H9 (cell line): ENCODE data around the gene ATP5F1B. TPM values are rescaled to one million over a fixed set of nuclear protein-coding genes. Genes with fewer than 3 reads are reported as not detected.

ENCODE experiments used
- DNase-seq: peaks from one replicate; pipeline ENCODE4 v3.0.0-alpha.2; 2017
- H2AFZ ChIP-seq: one replicate; pipeline ENCODE4 v1.6.1; 2013; ENCODE audit warnings: mild to moderate bottlenecking, low read length, control low read depth, moderate library complexity
- H2AK5ac ChIP-seq: 2 replicates; pipeline ENCODE4 v1.6.1; 2013; ENCODE audit warnings: low read length, control low read depth, mixed read lengths; ENCODE audit not compliant: insufficient read length
- H2BK120ac ChIP-seq: one replicate; pipeline ENCODE4 v1.6.1; 2013; ENCODE audit warnings: low read depth, mild to moderate bottlenecking, low read length, control low read depth, inconsistent platforms; ENCODE audit not compliant: poor library complexity, severe bottlenecking
- H2BK12ac ChIP-seq: 2 replicates; pipeline ENCODE4 v1.6.1; 2013; ENCODE audit warnings: low read length, control low read depth, mixed read lengths, low read depth; ENCODE audit not compliant: insufficient read length
- H2BK15ac ChIP-seq: 2 replicates; pipeline ENCODE4 v1.6.1; 2013; ENCODE audit warnings: low read depth, low read length, control low read depth
- H2BK20ac ChIP-seq: one replicate; pipeline ENCODE4 v1.6.1; 2013; ENCODE audit warnings: low read depth, mild to moderate bottlenecking, low read length, control low read depth, inconsistent platforms; ENCODE audit not compliant: poor library complexity, severe bottlenecking
- H2BK5ac ChIP-seq: 2 replicates; pipeline ENCODE4 v1.6.1; 2013; ENCODE audit warnings: low read length, control low read depth, mixed read lengths; ENCODE audit not compliant: insufficient read length
- H3K14ac ChIP-seq: 2 replicates; pipeline ENCODE4 v1.6.1; 2013; ENCODE audit warnings: low read length, control low read depth; ENCODE audit not compliant: insufficient read depth
- H3K18ac ChIP-seq: 2 replicates; pipeline ENCODE4 v1.6.1; 2013; ENCODE audit warnings: low read depth, mild to moderate bottlenecking, mixed read lengths, low read length, control low read depth; ENCODE audit not compliant: insufficient read length
- H3K23ac ChIP-seq: 2 replicates; pipeline ENCODE4 v1.6.1; 2013; ENCODE audit warnings: low read length, control low read depth, mixed read lengths, low read depth; ENCODE audit not compliant: insufficient read length
- H3K23me2 ChIP-seq: 2 replicates; pipeline ENCODE4 v1.6.1; 2013; ENCODE audit warnings: low read depth, mild to moderate bottlenecking, mixed read lengths, low read length, control low read depth; ENCODE audit not compliant: insufficient read length, poor library complexity, severe bottlenecking
- H3K27ac ChIP-seq: 2 replicates; pipeline ENCODE4 v1.5.1; 2013; ENCODE audit warnings: low read length, control low read depth, mixed read lengths, low read depth; ENCODE audit not compliant: insufficient read length
- H3K27me3 ChIP-seq: 2 replicates; pipeline ENCODE4 v1.6.1; 2013; ENCODE audit warnings: low read length, control low read depth, inconsistent platforms; ENCODE audit not compliant: insufficient read depth
- H3K4ac ChIP-seq: 2 replicates; pipeline ENCODE4 v1.6.1; 2013; ENCODE audit warnings: low read depth, mild to moderate bottlenecking, control low read depth, inconsistent platforms, low read length, moderate library complexity
- H3K4me1 ChIP-seq: 2 replicates; pipeline ENCODE4 v1.6.1; 2013; ENCODE audit warnings: low read length, control low read depth, inconsistent platforms; ENCODE audit not compliant: insufficient read depth
- H3K4me2 ChIP-seq: 2 replicates; pipeline ENCODE4 v1.6.1; 2013; ENCODE audit warnings: low read length, control low read depth, mixed read lengths; ENCODE audit not compliant: insufficient read length, insufficient read depth
- H3K56ac ChIP-seq: 2 replicates; pipeline ENCODE4 v1.6.1; 2013; ENCODE audit warnings: low read depth, mild to moderate bottlenecking, mixed read lengths, low read length, control low read depth; ENCODE audit not compliant: insufficient read length
- H3K79me1 ChIP-seq: 2 replicates; pipeline ENCODE4 v1.6.1; 2013; ENCODE audit warnings: low read depth, mild to moderate bottlenecking, moderate library complexity, low read length, control low read depth, inconsistent platforms; ENCODE audit not compliant: insufficient read depth, poor library complexity, severe bottlenecking
- H3K79me2 ChIP-seq: 2 replicates; pipeline ENCODE4 v1.6.1; 2013; ENCODE audit warnings: low read length, control low read depth, inconsistent platforms; ENCODE audit not compliant: insufficient read depth
- H3K9ac ChIP-seq: 2 replicates; pipeline ENCODE4 v1.6.1; 2013; ENCODE audit warnings: low read length, control low read depth, mixed read lengths; ENCODE audit not compliant: insufficient read length; ENCODE audit errors: extremely low read depth
- H3K9me3 ChIP-seq: one replicate; pipeline ENCODE4 v1.6.1; 2013; ENCODE audit warnings: low read depth, low read length, inconsistent platforms; ENCODE audit not compliant: control insufficient read depth
- H3T11ph ChIP-seq: one replicate; pipeline ENCODE4 v1.6.1; 2013; ENCODE audit warnings: mild to moderate bottlenecking, low read length, control low read depth, inconsistent platforms
- H4K20me1 ChIP-seq: one replicate; pipeline ENCODE4 v1.6.1; 2013; ENCODE audit not compliant: control insufficient read depth, insufficient read length, insufficient read depth
- H4K5ac ChIP-seq: 2 replicates; pipeline ENCODE4 v1.6.1; 2013; ENCODE audit warnings: low read depth, mild to moderate bottlenecking, mixed read lengths, low read length, control low read depth; ENCODE audit not compliant: insufficient read length
- H4K8ac ChIP-seq: replicated peaks from 2 replicates; pipeline ENCODE4 v1.6.1; 2013; ENCODE audit warnings: low read length, control low read depth, mixed read lengths, low read depth; ENCODE audit not compliant: insufficient read length
- H4K91ac ChIP-seq: 2 replicates; pipeline ENCODE4 v1.6.1; 2013; ENCODE audit warnings: low read depth, mild to moderate bottlenecking, moderate library complexity, mixed read lengths, low read length, control low read depth; ENCODE audit not compliant: insufficient read length
- H3K27ac Mint-ChIP-seq, 3 experiments: 2 replicates in 2 of 3; 3 replicates in 1 of 3; pipeline ENCODE4 v1.8.0; 2020 to 2021; ENCODE audit warnings: mixed read lengths in 3 of 3, mild to moderate bottlenecking in 1 of 3, moderate library complexity in 1 of 3
- H3K27me3 Mint-ChIP-seq: 2 replicates; pipeline ENCODE4 v1.8.0; 2021; ENCODE audit warnings: low read depth, mild to moderate bottlenecking, moderate library complexity, mixed read lengths
- H3K36me3 Mint-ChIP-seq, 3 experiments: 2 replicates in 2 of 3; 3 replicates in 1 of 3; pipeline ENCODE4 v1.8.0; 2020 to 2021; ENCODE audit warnings: low read depth in 3 of 3, mixed read lengths in 3 of 3; ENCODE audit not compliant: insufficient read depth in 1 of 3
- H3K4me1 Mint-ChIP-seq, 2 experiments: 2 replicates each; pipeline ENCODE4 v1.8.0; 2020; ENCODE audit warnings: mixed read lengths in 2 of 2
- H3K4me3 Mint-ChIP-seq, 2 experiments: 2 replicates in 1 of 2; 3 replicates in 1 of 2; pipeline ENCODE4 v1.8.0; 2020 to 2021; ENCODE audit warnings: mild to moderate bottlenecking in 2 of 2, mixed read lengths in 2 of 2, moderate library complexity in 1 of 2
- H3K9me3 Mint-ChIP-seq, 2 experiments: 2 replicates in 1 of 2; 3 replicates in 1 of 2; pipeline ENCODE4 v1.8.0; 2020; ENCODE audit warnings: mild to moderate bottlenecking in 2 of 2, mixed read lengths in 2 of 2, moderate library complexity in 1 of 2
- WGBS: extraction: QIAGEN DNeasy Blood & Tissue Kit; methylation state at CpG from one replicate; pipeline ENCODE4 v1.1.7; 2013; ENCODE audit warnings: missing lambda C conversion rate, low lambda C conversion rate, mixed read lengths; ENCODE audit not compliant: insufficient read length; ENCODE audit errors: extremely low coverage; 5-methylcytosine and 5-hydroxymethylcytosine counted together
- total RNA-seq: library from RNA; stranded (reverse); gene quantifications from 2 replicates; pipeline ENCODE4 v1.2.1, GENCODE V29; 2021
- TF ChIP-seq, protein P1 (sequence below): fragments of 200-600 bp; sonication (generic); conservative IDR thresholded peaks from 3 replicates; pipeline ENCODE4 v1.8.0; 2021; ENCODE audit warnings: antibody characterized with exemption, mild to moderate bottlenecking

The ATP5F1B gene
- total RNA-seq, 1 experiment from 2014 or later = 927 TPM

DNA sequence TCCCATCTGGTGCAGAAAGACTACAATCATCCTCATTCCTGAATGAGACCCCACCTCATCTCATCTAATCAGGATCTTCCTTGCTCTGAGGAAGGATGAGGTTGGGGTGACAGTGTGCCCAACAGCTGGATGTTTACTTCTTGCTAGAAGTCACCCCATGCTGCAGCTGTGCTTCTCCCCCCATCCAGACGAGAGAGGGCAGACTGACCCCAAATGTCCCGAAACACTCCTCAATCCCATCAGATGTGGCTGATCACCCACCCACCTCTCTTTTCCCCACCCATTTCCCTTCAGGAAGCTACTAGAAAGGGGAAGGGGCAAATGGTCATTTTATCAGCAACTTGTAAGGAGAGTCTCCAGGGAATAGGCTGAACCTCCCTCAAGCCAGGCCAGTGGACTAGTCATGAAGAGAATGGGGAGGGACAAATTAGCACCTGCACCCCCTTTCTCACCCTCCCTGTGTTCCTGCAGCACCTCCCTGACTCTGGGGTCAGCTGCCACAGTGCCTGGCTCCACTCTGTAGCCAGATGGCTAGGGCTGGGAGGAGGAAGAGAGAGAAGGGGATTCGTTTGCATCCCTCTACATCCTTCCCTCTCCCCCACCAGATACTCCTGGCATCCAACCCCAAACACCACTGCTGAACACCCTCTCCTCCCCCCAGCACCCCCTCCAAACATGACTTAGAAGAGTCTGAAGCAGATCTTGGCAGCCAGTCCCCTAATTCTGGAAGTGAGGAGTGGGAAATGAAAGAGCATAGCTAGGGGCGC, 12.9 kb downstream of the ATP5F1B start:
- TF ChIP-seq, protein P1, sequence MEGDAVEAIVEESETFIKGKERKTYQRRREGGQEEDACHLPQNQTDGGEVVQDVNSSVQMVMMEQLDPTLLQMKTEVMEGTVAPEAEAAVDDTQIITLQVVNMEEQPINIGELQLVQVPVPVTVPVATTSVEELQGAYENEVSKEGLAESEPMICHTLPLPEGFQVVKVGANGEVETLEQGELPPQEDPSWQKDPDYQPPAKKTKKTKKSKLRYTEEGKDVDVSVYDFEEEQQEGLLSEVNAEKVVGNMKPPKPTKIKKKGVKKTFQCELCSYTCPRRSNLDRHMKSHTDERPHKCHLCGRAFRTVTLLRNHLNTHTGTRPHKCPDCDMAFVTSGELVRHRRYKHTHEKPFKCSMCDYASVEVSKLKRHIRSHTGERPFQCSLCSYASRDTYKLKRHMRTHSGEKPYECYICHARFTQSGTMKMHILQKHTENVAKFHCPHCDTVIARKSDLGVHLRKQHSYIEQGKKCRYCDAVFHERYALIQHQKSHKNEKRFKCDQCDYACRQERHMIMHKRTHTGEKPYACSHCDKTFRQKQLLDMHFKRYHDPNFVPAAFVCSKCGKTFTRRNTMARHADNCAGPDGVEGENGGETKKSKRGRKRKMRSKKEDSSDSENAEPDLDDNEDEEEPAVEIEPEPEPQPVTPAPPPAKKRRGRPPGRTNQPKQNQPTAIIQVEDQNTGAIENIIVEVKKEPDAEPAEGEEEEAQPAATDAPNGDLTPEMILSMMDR = no peak
- Histone ChIP-seq H4K5ac (no peak overlapping the region), H3K4me2 (peak overlapping the region; percentile 90), H2BK5ac (no peak overlapping the region), H3K79me1 (no peaks in the 10 kb centered on the region), H3K27ac (no peak overlapping the region), H3K4ac (no peak overlapping the region), H2BK12ac (no peak overlapping the region), H4K8ac (no peak overlapping the region), H3K9ac (no peak overlapping the region), H4K20me1 (no peaks in the 10 kb centered on the region), H4K91ac (no peak overlapping the region), H2BK15ac (no peak overlapping the region), H3K27me3 (no peaks in the 10 kb centered on the region), H3K23me2 (peaks cover 34% of the 10 kb centered on the region), H3K18ac (no peak overlapping the region), H2AFZ (no peak overlapping the region), H3K23ac (no peak overlapping the region), H3K56ac (no peak overlapping the region), H2AK5ac (no peak overlapping the region), H3K79me2 (peaks cover 10% of the 10 kb centered on the region; the same call in 1 of the 2 replicates), H2BK20ac (no peak overlapping the region), H3K4me1 (peaks cover 14% of the 10 kb centered on the region; the same call in 1 of the 2 replicates), H3T11ph (no peak overlapping the region), H3K14ac (no peak overlapping the region), H3K9me3 (no peaks in the 10 kb centered on the region), H2BK120ac (no peak overlapping the region)
- Mint-ChIP-seq H3K9me3 (peaks cover 0 to 6% of the 10 kb centered on the region in 2 experiments; a peak in 1 of 5 replicates), H3K27ac (peak overlapping the region; percentile 73 to 81 (median 81); a peak in 6 of 7 replicates), H3K27me3 (no peaks in the 10 kb centered on the region), H3K36me3 (peaks cover 2 to 12% (median 3%) of the 10 kb centered on the region in 3 experiments; a peak in 5 of 7 replicates), H3K4me1 (peaks cover 72 to 74% of the 10 kb centered on the region in 2 experiments), H3K4me3 (peak overlapping the region; percentile 36 to 92)
- WGBS = no CpG with 5 or more reads among the region's 4 CpGs
- no peak for DNase-seq
